ENCODE results near the gene CIDEB.

The CIDEB gene

DNA sequence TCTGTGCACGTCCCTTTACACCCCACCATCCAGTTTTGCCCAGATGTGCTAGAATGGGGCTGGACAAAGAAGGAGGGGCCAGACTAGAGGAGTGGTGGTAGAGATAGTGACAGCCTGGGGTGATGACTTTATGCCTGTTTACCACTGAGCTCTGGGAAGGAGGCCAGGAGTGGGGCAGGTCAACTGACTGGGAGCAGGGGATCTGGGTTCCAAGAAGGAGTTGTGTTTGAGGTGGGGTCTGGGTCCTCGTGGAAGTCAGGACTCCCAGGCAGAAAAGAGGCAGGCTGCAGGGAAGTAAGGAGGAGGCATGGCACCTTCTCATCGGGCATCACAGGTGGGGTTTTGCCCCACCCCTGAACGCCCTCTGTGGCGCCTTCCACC is 2.5 kb upstream of the CIDEB start:
- H3K27ac ChIP-seq (ENCODE audit: low read length), result no peak overlapping the region
- no peaks in the 10 kb centered on the region for H3K9me3 ChIP-seq (ENCODE audit: insufficient read depth, low read depth, low read length)
- H3K36me3 ChIP-seq (ENCODE audit: insufficient read depth, low read depth, low read length), result peaks cover 41% of the 10 kb centered on the region
- no peak overlapping the region for H3K9ac ChIP-seq (ENCODE audit: low read depth, low read length)
- no peaks in the 10 kb centered on the region; the same call in 1 of the 2 replicates for H3K27me3 ChIP-seq (ENCODE audit: insufficient read depth, low read length)
- no peaks in the 10 kb centered on the region for H3K4me1 ChIP-seq (ENCODE audit: insufficient read depth, low read length)
- H3K4me3 ChIP-seq (ENCODE audit: low read length), result no peak overlapping the region

DNA sequence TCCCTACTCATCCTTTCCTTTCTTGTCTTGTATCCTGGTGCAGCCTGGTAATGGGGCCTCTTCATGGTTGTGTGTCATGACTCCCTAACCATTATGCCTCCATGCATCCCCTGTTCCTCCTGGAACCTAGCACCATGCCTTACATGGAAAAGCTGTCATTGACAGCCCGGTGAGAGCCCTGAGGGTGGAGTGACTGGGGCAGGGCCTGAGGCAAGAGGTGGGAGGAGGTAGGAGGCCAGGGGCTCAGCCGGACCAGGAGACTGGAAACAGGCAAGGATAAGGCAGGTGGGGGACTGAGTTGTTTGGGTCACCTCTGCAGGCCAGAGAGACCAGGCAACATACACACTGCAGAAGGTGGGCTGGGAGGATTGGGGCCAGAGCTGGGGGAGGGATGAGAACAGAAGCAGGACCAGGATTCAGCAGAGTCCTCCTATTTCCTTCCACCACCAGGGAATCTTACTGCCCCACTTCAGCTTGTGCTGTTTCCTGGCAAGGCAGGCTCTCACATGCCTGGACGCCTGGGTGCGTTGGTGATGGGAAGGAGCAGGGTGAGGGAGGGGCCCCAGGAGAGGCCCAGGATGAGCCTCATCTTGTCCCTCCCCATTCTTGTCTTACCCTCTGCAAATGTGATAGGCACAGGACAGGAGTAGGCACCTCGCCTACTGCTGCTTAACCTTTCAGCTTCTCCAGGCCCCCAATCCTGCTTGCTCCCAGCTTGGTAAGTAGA is 1.9 kb upstream of the CIDEB start, which contains the start of gene LTB4R2:
Gene LTB4R2, plus strand, starts transcription at position 603 of the 727 bp plus-strand sequence. CDS start 525 bp downstream, outside the sequence.
- Histone ChIP-seq H3K36me3 (ENCODE audit: insufficient read depth, low read depth, low read length) (peaks cover 47% of the 10 kb centered on the region), H3K4me3 (ENCODE audit: low read length) (no peak within 1 kb of the TSS), H3K27ac (ENCODE audit: low read length) (no peak within 1 kb of the TSS), H3K27me3 (ENCODE audit: insufficient read depth, low read length) (no peaks in the 10 kb centered on the region; the same call in 1 of the 2 replicates), H3K4me1 (ENCODE audit: insufficient read depth, low read length) (no peaks in the 10 kb centered on the region), H3K9ac (ENCODE audit: low read depth, low read length) (no peak within 1 kb of the TSS), H3K9me3 (ENCODE audit: insufficient read depth, low read depth, low read length) (no peaks in the 10 kb centered on the region)

GRCh38 chr14:24308342-24309124 is 756 bp upstream of the CIDEB start:
- Histone ChIP-seq H3K27ac (ENCODE audit: low read length) (no peak overlapping the region), H3K36me3 (ENCODE audit: insufficient read depth, low read depth, low read length) (peaks cover 59% of the 10 kb centered on the region), H3K9ac (ENCODE audit: low read depth, low read length) (no peak overlapping the region), H3K4me1 (ENCODE audit: insufficient read depth, low read length) (no peaks in the 10 kb centered on the region), H3K4me3 (ENCODE audit: low read length) (no peak overlapping the region), H3K27me3 (ENCODE audit: insufficient read depth, low read length) (no peaks in the 10 kb centered on the region), H3K9me3 (ENCODE audit: insufficient read depth, low read depth, low read length) (no peaks in the 10 kb centered on the region)

GRCh38 chr14:24307156-24307574 is 612 bp downstream of the CIDEB start:
- Histone ChIP-seq H3K27me3 (ENCODE audit: insufficient read depth, low read length) (no peaks in the 10 kb centered on the region), H3K9me3 (ENCODE audit: insufficient read depth, low read depth, low read length) (no peaks in the 10 kb centered on the region), H3K9ac (ENCODE audit: low read depth, low read length) (no peak overlapping the region), H3K4me3 (ENCODE audit: low read length) (no peak overlapping the region), H3K4me1 (ENCODE audit: insufficient read depth, low read length) (no peaks in the 10 kb centered on the region), H3K27ac (ENCODE audit: low read length) (no peak overlapping the region), H3K36me3 (ENCODE audit: insufficient read depth, low read depth, low read length) (peaks cover 71% of the 10 kb centered on the region)

- Histone ChIP-seq H3K36me3 (ENCODE audit: insufficient read depth, low read depth, low read length) (peaks cover 70% of the 10 kb centered on the region), H3K27ac (ENCODE audit: low read length) (no peak overlapping the region)
Measured at GRCh38 chr14:24304019-24304387, 3.8 kb downstream of the CIDEB start.

GRCh38 chr14:24300326-24300980 is 7.3 kb downstream of the CIDEB start:
- Histone ChIP-seq H3K27me3 (ENCODE audit: insufficient read depth, low read length) (no peaks in the 10 kb centered on the region), H3K36me3 (ENCODE audit: insufficient read depth, low read depth, low read length) (peaks cover 54% of the 10 kb centered on the region), H3K9ac (ENCODE audit: low read depth, low read length) (peak overlapping the region; percentile 78), H3K4me3 (ENCODE audit: low read length) (peak overlapping the region; percentile 91), H3K9me3 (ENCODE audit: insufficient read depth, low read depth, low read length) (no peaks in the 10 kb centered on the region), H3K4me1 (ENCODE audit: insufficient read depth, low read length) (0 out of 2 replicates have a peak, but pooled peaks cover 3% of the 10 kb centered on the region), H3K27ac (ENCODE audit: low read length) (peak overlapping the region; percentile 25)

More at GRCh38 chr14:24304019-24304387, 3.8 kb downstream of the CIDEB start:
- Histone ChIP-seq H3K4me1 (ENCODE audit: insufficient read depth, low read length) (0 out of 2 replicates have a peak, but pooled peaks cover 3% of the 10 kb centered on the region), H3K9me3 (ENCODE audit: insufficient read depth, low read depth, low read length) (no peaks in the 10 kb centered on the region), H3K27me3 (ENCODE audit: insufficient read depth, low read length) (no peaks in the 10 kb centered on the region), H3K9ac (ENCODE audit: low read depth, low read length) (no peak overlapping the region), H3K4me3 (ENCODE audit: low read length) (no peak overlapping the region)

GRCh38 chr14:24299255-24300191 is 8.3 kb downstream of the CIDEB start, which contains the start of the genes DHRS1 and NOP9:
TSS of gene DHRS1 (minus strand) at chr14:24299780. CDS start at chr14:24299106, 674 bp downstream.
TSS of gene NOP9 (plus strand) at chr14:24299850. CDS start at chr14:24299955, 105 bp downstream.
- peaks cover 49% of the 10 kb centered on the region for H3K36me3 ChIP-seq (ENCODE audit: insufficient read depth, low read depth, low read length)
- peak within 1 kb of the TSS; percentile 91 for H3K4me3 ChIP-seq (ENCODE audit: low read length)
- H3K27ac ChIP-seq (ENCODE audit: low read length), result peak within 1 kb of the TSS; percentile 25
- H3K4me1 ChIP-seq (ENCODE audit: insufficient read depth, low read length), result 0 out of 2 replicates have a peak, but pooled peaks cover 3% of the 10 kb centered on the region
- H3K9ac ChIP-seq (ENCODE audit: low read depth, low read length), result peak within 1 kb of the TSS; percentile 78
- no peaks in the 10 kb centered on the region for H3K9me3 ChIP-seq (ENCODE audit: insufficient read depth, low read depth, low read length)
- no peaks in the 10 kb centered on the region for H3K27me3 ChIP-seq (ENCODE audit: insufficient read depth, low read length)

DNA sequence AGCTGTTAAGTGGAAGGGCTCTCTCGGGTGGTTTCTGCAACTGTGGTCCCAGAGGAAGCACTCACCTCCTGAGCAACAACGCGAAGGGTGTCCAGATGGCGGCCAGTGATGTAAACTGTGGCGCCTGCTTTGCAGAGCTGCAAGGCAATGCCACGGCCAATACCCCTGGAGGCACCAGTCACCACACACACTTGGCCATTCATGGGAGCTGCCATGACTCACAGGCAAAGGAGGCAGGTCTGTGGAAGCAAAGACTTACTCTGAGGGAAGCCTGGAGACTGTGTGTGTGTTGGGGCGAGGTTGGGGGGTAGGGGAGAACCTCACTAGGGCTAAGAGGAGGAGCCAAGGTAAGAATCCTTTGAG is 8.9 kb downstream of the CIDEB start:
- Histone ChIP-seq H3K27me3 (ENCODE audit: insufficient read depth, low read length) (no peaks in the 10 kb centered on the region), H3K9ac (ENCODE audit: low read depth, low read length) (peak overlapping the region; percentile 78), H3K36me3 (ENCODE audit: insufficient read depth, low read depth, low read length) (peaks cover 42% of the 10 kb centered on the region), H3K4me3 (ENCODE audit: low read length) (peak overlapping the region; percentile 91), H3K4me1 (ENCODE audit: insufficient read depth, low read length) (0 out of 2 replicates have a peak, but pooled peaks cover 3% of the 10 kb centered on the region), H3K9me3 (ENCODE audit: insufficient read depth, low read depth, low read length) (no peaks in the 10 kb centered on the region), H3K27ac (ENCODE audit: low read length) (no peak overlapping the region)

DNA sequence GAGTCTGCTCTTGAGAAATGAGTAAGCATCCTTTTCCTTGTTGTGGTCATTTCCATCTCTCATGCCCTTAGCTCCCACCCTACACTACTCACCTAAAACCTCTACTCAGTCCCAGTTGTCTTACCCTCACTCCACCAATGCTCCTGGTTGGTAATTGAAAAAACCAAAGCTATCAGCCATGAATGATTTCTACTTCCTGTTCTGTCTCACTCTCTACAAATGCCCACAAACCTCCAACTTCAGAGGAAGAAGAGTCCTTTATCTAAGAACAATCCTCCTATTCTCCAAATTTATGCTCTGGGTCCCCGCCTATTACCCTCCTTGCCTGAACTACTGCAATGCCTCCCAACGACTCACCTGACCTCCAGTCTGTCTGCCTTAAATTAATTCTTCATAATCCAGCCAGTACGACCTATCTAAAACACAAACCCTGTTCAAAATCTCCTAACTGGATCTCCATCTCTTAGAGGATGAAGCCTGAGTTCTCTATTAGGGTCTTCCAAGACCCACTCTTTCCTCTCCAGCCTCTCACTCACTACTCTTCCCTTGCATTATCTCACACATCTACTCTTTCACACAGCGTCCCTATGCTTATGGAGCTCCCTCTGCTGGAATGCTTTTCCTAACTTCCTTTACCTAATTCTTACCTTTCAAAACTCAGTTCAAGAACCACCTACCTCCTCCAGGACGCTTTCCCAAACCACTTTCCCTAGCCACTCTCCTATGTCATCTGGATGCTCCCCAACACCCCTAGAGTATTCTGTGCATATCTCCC is 10.4 kb downstream of the CIDEB start:
- Histone ChIP-seq H3K4me1 (ENCODE audit: insufficient read depth, low read length) (0 out of 2 replicates have a peak, but pooled peaks cover 3% of the 10 kb centered on the region), H3K27ac (ENCODE audit: low read length) (no peak overlapping the region), H3K9ac (ENCODE audit: low read depth, low read length) (no peak overlapping the region), H3K9me3 (ENCODE audit: insufficient read depth, low read depth, low read length) (no peaks in the 10 kb centered on the region), H3K36me3 (ENCODE audit: insufficient read depth, low read depth, low read length) (peaks cover 33% of the 10 kb centered on the region), H3K27me3 (ENCODE audit: insufficient read depth, low read length) (no peaks in the 10 kb centered on the region), H3K4me3 (ENCODE audit: low read length) (no peak overlapping the region)

All from iPS-20b (cell line).